A549 (cell line): ENCODE data around the gene UBQLN4. TPM values are rescaled to one million over a fixed set of nuclear protein-coding genes. Genes with fewer than 3 reads are reported as not detected.
A peak's percentile ranks its signal among the peaks of the same experiment; 100 is the strongest.

Source experiments
- ATAC-seq, 2 experiments: fragments of 200-7000 bp in 1 of 2; fragments of >200 bp in 1 of 2; cut with Nextera tagmentation in 1 of 2; cut with Tn5 transposase in 1 of 2; 3 replicates each; pipeline versions ENCODE4 v1.8.0 to v1.9.1; 2018 to 2020; ENCODE audit warnings: mild to moderate bottlenecking in 1 of 2, moderate library complexity in 1 of 2
- CTCF ChIA-PET: fragments of 300-600 bp; sonication (Branson Sonifier 250); formaldehyde crosslinking; extraction: SDS; loops from one replicate; lab custom pipeline; 2021; ENCODE audit warnings: antibody characterized with exemption, inconsistent platforms; lab: Yijun Ruan, JAX
- POLR2A ChIA-PET: fragments of 350-600 bp; formaldehyde crosslinking; extraction: SDS; loops from one replicate; lab custom pipeline; 2021; ENCODE audit warnings: antibody characterized with exemption, inconsistent platforms; lab: Yijun Ruan, JAX
- DNase-seq, 2 experiments: peaks; one replicate each; pipeline versions ENCODE4 v3.0.0 to v3.0.0-alpha.2; 2011 to 2016; ENCODE audit warnings: low read depth in 1 of 2, low spot score in 1 of 2
- FAIRE-seq: peaks from 2 replicates; lab custom pipeline; 2011; peaks lifted over from hg19 to GRCh38; lab: Jason Lieb, UNC
- H3K27ac ChIP-seq, 2 experiments: fragments of >200 bp; sonication (Bioruptor Twin); formaldehyde crosslinking; 3 replicates each; pipeline ENCODE4 v1.5.1; 2016 to 2017
- H3K4me1 ChIP-seq: fragments of >200 bp; sonication (Bioruptor Twin); formaldehyde crosslinking; 3 replicates; pipeline ENCODE4 v1.6.1; 2016
- H3K4me2 ChIP-seq: fragments of >200 bp; sonication (Bioruptor Twin); formaldehyde crosslinking; 3 replicates; pipeline ENCODE4 v1.6.1; 2016
- H3K4me3 ChIP-seq: fragments of >200 bp; sonication (Bioruptor Twin); formaldehyde crosslinking; 3 replicates; pipeline ENCODE4 v1.5.1; 2016
- H3K9me3 ChIP-seq: fragments of >200 bp; sonication (Bioruptor Twin); formaldehyde crosslinking; 3 replicates; pipeline ENCODE4 v1.6.1; 2016
- CBX8 ChIP-seq: fragments of 200-600 bp; sonication (generic); IDR thresholded peaks from 2 replicates; pipeline ENCODE4 v1.6.1; 2016
- CEBPB ChIP-seq, 2 experiments: fragments of >200 bp in 1 of 2; sonication (Bioruptor Twin) in 1 of 2; formaldehyde crosslinking in 1 of 2; IDR thresholded peaks; 2 replicates each; pipeline ENCODE4 v1.6.1; 2012 to 2016
- EHF ChIP-seq: fragments of 250-450 bp; sonication (Bioruptor Pico); IDR thresholded peaks from 2 replicates; pipeline ENCODE4 v1.5.0; 2020; ENCODE audit warnings: mild to moderate bottlenecking
- EHMT2 ChIP-seq: fragments of 200-600 bp; sonication (generic); IDR thresholded peaks from 2 replicates; pipeline ENCODE4 v1.6.1; 2016; ENCODE audit warnings: antibody characterized with exemption, low read depth, mild to moderate bottlenecking, moderate library complexity
- EP300 ChIP-seq, 2 experiments: fragments of >200 bp; sonication (Bioruptor Twin); formaldehyde crosslinking; IDR thresholded peaks; 2 replicates in 1 of 2; 3 replicates in 1 of 2; pipeline ENCODE4 v1.6.1; 2016 to 2017
- ESRRA ChIP-seq: fragments of 150-350 bp; IDR thresholded peaks from 2 replicates; pipeline ENCODE4 v1.6.1; 2014; ENCODE audit warnings: mild to moderate bottlenecking, low read length, borderline replicate concordance
- FOSL2 ChIP-seq, 2 experiments: fragments of 450-650 bp in 1 of 2; fragments of >200 bp in 1 of 2; sonication (Bioruptor Twin) in 1 of 2; formaldehyde crosslinking; IDR thresholded peaks; 2 replicates each; pipeline versions ENCODE4 v1.5.0 to v1.6.1; 2016 to 2020; ENCODE audit warnings: mild to moderate bottlenecking in 1 of 2, moderate library complexity in 1 of 2
- FOXS1 ChIP-seq: fragments of 250-450 bp; sonication (Bioruptor Pico); IDR thresholded peaks from 2 replicates; pipeline ENCODE4 v1.5.0; 2020; ENCODE audit warnings: mild to moderate bottlenecking, moderate library complexity
- GATA3 ChIP-seq: IDR thresholded peaks from 2 replicates; pipeline ENCODE4 v1.6.1; 2012; ENCODE audit warnings: borderline replicate concordance
- NR3C1 ChIP-seq: fragments of >200 bp; sonication (Bioruptor Twin); formaldehyde crosslinking; IDR thresholded peaks from 3 replicates; pipeline ENCODE4 v1.6.1; 2017
- TFCP2L1 ChIP-seq: fragments of 250-450 bp; sonication (Bioruptor Pico); IDR thresholded peaks from 2 replicates; pipeline ENCODE4 v1.5.0; 2021; ENCODE audit warnings: mild to moderate bottlenecking
- ZSCAN20 ChIP-seq: fragments of 250-450 bp; sonication (Bioruptor Pico); IDR thresholded peaks from 2 replicates; pipeline ENCODE4 v1.8.0; 2022; ENCODE audit warnings: mild to moderate bottlenecking, moderate library complexity
- WGBS: methylation state at CpG from one replicate; pipeline ENCODE4 v1.1.6; 2017; ENCODE audit errors: missing lambda C conversion rate; 5-methylcytosine and 5-hydroxymethylcytosine counted together
- polyA plus RNA-seq, 4 experiments: library from polyadenylated mRNA; depleted of rRNA in 3 of 4; stranded (reverse); fragments of >200 nt; fragmentation: RNase III in 1 of 4; extraction: RNeasy Plus Mini Kit Qiagen cat#74134 plus additional on column Dnase treatment in 1 of 4; gene quantifications; 2 replicates in 3 of 4; 3 replicates in 1 of 4; pipeline ENCODE4 v1.2.3, GENCODE V29; 2011 to 2017
- TF ChIP-seq, protein P1 (sequence below): fragments of 200-600 bp; sonication (generic); IDR thresholded peaks from 2 replicates; pipeline ENCODE4 v1.6.1; 2016; ENCODE audit warnings: antibody characterized with exemption, mild to moderate bottlenecking, moderate library complexity
- TF ChIP-seq, protein P2 (sequence below): fragments of 450-650 bp; IDR thresholded peaks from 2 replicates; pipeline ENCODE4 v1.6.1; 2014; ENCODE audit warnings: antibody characterized with exemption
- TF ChIP-seq, protein P3 (sequence below): fragments of >200 bp; sonication (Bioruptor Twin); formaldehyde crosslinking; IDR thresholded peaks from 3 replicates; pipeline ENCODE4 v1.5.1; 2016
- TF ChIP-seq, protein P4 (sequence below): fragments of >200 bp; sonication (Bioruptor Twin); formaldehyde crosslinking; IDR thresholded peaks from 3 replicates; pipeline ENCODE4 v1.6.1; 2016

Gene UBQLN4
- polyA plus RNA-seq, 2 of the 4 experiments (the other 2 are of a cell fraction), result 38.2 to 42.0 TPM

DNA sequence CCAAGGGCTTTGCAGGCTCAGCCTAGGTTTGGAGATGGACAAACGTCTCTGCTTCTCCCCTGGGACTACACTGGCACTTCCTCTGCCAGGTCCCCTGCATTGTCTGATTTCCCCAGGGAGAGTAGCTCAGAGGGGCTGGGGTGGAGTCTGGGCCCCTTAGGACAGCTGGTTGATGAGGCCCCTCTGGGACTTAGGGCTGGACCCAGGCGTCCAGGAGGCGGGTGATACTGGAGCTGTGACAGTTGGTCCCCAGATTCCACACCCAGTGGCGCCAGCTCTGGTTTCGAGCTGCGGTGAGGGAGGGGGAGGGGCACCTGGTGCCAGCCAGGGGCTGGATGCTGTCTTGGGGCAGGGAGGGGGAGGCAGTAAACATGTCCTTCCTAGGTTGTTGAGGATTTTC, 36.1 kb upstream of the UBQLN4 start:
- ATAC-seq (no peak), DNase-seq (no peak), FAIRE-seq (no peak)
- Histone ChIP-seq H3K9me3 (no peaks in the 10 kb centered on the region), H3K4me2 (no peak overlapping the region), H3K4me3 (no peak overlapping the region), H3K27ac (no peak overlapping the region), H3K4me1 (peaks cover 18% of the 10 kb centered on the region)
- CTCF ChIA-PET, result interaction anchor here (0.6 to 29.4 kb wide), 24 partner anchors 10 to 195 kb away, joined by 3 to 2239 read pairs (median 4); partner anchors contain the start of genes LMNA, SEMA4A, SLC25A44 and TMEM79
- TF ChIP-seq, protein P1, sequence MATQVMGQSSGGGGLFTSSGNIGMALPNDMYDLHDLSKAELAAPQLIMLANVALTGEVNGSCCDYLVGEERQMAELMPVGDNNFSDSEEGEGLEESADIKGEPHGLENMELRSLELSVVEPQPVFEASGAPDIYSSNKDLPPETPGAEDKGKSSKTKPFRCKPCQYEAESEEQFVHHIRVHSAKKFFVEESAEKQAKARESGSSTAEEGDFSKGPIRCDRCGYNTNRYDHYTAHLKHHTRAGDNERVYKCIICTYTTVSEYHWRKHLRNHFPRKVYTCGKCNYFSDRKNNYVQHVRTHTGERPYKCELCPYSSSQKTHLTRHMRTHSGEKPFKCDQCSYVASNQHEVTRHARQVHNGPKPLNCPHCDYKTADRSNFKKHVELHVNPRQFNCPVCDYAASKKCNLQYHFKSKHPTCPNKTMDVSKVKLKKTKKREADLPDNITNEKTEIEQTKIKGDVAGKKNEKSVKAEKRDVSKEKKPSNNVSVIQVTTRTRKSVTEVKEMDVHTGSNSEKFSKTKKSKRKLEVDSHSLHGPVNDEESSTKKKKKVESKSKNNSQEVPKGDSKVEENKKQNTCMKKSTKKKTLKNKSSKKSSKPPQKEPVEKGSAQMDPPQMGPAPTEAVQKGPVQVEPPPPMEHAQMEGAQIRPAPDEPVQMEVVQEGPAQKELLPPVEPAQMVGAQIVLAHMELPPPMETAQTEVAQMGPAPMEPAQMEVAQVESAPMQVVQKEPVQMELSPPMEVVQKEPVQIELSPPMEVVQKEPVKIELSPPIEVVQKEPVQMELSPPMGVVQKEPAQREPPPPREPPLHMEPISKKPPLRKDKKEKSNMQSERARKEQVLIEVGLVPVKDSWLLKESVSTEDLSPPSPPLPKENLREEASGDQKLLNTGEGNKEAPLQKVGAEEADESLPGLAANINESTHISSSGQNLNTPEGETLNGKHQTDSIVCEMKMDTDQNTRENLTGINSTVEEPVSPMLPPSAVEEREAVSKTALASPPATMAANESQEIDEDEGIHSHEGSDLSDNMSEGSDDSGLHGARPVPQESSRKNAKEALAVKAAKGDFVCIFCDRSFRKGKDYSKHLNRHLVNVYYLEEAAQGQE, result no peak
- TF ChIP-seq EP300 (IDR thresholded peaks at IDR 0.05) (no peak), NR3C1 (no peak), GATA3 (no peak), FOXS1 (CRISPR knock-in tag) (no peak), EHF (CRISPR knock-in tag) (no peak), CBX8 (no peak)
- TF ChIP-seq, protein P2, sequence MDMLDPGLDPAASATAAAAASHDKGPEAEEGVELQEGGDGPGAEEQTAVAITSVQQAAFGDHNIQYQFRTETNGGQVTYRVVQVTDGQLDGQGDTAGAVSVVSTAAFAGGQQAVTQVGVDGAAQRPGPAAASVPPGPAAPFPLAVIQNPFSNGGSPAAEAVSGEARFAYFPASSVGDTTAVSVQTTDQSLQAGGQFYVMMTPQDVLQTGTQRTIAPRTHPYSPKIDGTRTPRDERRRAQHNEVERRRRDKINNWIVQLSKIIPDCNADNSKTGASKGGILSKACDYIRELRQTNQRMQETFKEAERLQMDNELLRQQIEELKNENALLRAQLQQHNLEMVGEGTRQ, result no peak
- TF ChIP-seq, protein P3, sequence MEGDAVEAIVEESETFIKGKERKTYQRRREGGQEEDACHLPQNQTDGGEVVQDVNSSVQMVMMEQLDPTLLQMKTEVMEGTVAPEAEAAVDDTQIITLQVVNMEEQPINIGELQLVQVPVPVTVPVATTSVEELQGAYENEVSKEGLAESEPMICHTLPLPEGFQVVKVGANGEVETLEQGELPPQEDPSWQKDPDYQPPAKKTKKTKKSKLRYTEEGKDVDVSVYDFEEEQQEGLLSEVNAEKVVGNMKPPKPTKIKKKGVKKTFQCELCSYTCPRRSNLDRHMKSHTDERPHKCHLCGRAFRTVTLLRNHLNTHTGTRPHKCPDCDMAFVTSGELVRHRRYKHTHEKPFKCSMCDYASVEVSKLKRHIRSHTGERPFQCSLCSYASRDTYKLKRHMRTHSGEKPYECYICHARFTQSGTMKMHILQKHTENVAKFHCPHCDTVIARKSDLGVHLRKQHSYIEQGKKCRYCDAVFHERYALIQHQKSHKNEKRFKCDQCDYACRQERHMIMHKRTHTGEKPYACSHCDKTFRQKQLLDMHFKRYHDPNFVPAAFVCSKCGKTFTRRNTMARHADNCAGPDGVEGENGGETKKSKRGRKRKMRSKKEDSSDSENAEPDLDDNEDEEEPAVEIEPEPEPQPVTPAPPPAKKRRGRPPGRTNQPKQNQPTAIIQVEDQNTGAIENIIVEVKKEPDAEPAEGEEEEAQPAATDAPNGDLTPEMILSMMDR, result no peak
- TF ChIP-seq, protein P4, sequence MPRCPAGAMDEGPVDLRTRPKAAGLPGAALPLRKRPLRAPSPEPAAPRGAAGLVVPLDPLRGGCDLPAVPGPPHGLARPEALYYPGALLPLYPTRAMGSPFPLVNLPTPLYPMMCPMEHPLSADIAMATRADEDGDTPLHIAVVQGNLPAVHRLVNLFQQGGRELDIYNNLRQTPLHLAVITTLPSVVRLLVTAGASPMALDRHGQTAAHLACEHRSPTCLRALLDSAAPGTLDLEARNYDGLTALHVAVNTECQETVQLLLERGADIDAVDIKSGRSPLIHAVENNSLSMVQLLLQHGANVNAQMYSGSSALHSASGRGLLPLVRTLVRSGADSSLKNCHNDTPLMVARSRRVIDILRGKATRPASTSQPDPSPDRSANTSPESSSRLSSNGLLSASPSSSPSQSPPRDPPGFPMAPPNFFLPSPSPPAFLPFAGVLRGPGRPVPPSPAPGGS, result no peak
- 36% methylated on average over 2 of the region's 6 CpGs for WGBS
- POLR2A ChIA-PET, result no interaction called here

DNA sequence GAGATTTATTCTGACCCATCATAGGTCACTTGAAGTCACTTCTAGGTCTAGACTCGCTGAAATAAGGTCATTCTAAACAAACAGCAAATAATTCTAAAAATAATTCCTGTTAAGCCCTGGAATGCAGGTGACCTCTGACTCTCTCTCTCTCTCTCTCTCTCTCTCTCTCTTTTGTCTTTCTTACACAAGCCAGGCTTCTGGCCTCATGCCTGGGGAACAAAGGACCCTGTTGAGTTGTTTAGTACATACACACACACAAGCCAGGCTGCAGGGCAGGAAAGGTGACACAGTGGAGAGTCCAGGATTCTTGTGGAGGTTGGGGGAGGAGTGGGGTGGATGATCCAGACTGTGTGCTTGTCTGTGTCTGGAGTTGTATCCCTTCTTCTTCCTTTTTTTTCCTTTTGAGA, 32.7 kb upstream of the UBQLN4 start:
- no peak for TF ChIP-seq ESRRA
- no peak for TF ChIP-seq FOSL2 (IDR thresholded peaks at IDR 0.05)
- TF ChIP-seq FOSL2 (CRISPR knock-in tag; IDR thresholded peaks at IDR 0.05), result peak; percentile 57; the same call in 1 of the 2 replicates
- no peak for TF ChIP-seq CEBPB (IDR thresholded peaks at IDR 0.05)
- peak; percentile 34; the same call in 1 of the 2 replicates for TF ChIP-seq GATA3
- no peak for TF ChIP-seq TFCP2L1 (CRISPR knock-in tag)
- TF ChIP-seq EHMT2, result no peak
- TF ChIP-seq, protein P3, result no peak
- 0 out of 2 replicates have a peak, but pooled peaks have one; percentile 75 for TF ChIP-seq ZSCAN20
- DNase-seq (peak in 1 of 2 experiments; percentile 67), ATAC-seq (no peak), FAIRE-seq (no peak)
- no peaks in the 10 kb centered on the region for H3K9me3 ChIP-seq
- peaks cover 23% of the 10 kb centered on the region for H3K4me1 ChIP-seq
- peak overlapping the region; percentile 46 for H3K4me2 ChIP-seq
- ChIA-PET POLR2A (no interaction called here), CTCF (interaction anchor here (0.6 to 29.4 kb wide), 9 partner anchors 10 to 1460 kb away, joined by 3 to 2239 read pairs (median 4); partner anchors contain the start of genes LMNA, PMF1, SEMA4A and SLC25A44)
- H3K4me3 ChIP-seq, result no peak overlapping the region
- WGBS, result 8% methylated on average over 1 of the region's 1 CpG
- H3K27ac ChIP-seq, result peak overlapping the region; percentile 10 to 12; a peak in 3 of 6 replicates
